Measurements from ENCODE around the gene TRIM65.
"Not testable (repeated sequence)": the region's sequence is repeated elsewhere in the genome, so short reads cannot be mapped to it uniquely, and the experiment has no call there.

TRIM65 gene

DNA sequence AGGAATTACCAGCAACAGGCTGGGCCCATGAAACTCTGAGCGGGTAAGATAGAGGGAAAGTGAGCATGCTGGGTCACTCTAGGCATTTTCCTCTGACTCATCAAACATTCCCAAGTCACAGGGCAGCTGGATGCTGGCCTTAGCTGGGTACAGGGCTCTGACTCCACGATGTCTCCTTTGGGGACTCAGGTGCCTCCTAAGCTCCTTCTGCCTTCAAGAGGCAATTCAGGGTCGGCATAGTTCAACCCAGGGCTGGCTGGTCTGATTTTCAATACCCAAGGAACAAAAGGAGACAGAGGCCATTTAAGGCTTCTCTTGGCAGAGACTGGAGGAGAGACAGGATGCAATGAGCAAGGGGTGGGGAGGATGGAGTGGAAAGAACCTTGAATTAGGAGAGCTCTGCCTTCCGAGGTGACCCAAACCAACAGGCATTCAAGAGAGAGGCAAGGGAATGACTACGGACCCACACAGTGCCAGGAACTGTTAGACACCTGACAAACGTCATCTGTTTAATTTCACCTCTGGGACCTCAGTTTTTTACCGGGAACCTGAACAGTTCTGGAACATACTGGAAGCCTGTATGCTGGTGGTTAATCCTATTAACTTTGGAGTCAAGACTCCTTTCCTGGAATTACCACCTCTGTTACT, 42.5 kb downstream of the TRIM65 start:
- DNase-seq (ENCODE audit: low read depth in 3 of 3, low spot score in 1 of 3): no peak

- DNase-seq (ENCODE audit: low read depth in 3 of 3, low spot score in 1 of 3): no peak
These were observed 43.3 kb downstream of the TRIM65 start for GRCh38 chr17:75853433-75853832.

DNA sequence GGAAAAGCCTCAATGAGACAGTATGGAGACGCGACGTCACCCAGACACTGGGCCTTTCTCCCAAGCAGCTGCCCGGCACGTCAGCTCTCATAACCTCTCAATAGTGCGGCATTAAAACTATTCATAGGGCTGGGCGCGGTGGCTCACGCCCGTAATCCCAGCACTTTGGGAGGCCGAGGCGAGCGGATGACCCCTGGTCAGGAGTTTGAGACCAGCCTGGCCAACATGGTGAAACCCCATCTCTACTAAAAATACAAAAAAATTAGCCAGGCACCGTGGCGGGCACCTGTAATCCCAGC, 45.1 kb downstream of the TRIM65 start:
- not testable (repeated sequence) for DNase-seq (ENCODE audit: low read depth in 3 of 3, low spot score in 1 of 3)

- DNase-seq (ENCODE audit: low read depth in 3 of 3, low spot score in 1 of 3): no peak
These were observed 45.6 kb downstream of the TRIM65 start for GRCh38 chr17:75850928-75851692.

DNA sequence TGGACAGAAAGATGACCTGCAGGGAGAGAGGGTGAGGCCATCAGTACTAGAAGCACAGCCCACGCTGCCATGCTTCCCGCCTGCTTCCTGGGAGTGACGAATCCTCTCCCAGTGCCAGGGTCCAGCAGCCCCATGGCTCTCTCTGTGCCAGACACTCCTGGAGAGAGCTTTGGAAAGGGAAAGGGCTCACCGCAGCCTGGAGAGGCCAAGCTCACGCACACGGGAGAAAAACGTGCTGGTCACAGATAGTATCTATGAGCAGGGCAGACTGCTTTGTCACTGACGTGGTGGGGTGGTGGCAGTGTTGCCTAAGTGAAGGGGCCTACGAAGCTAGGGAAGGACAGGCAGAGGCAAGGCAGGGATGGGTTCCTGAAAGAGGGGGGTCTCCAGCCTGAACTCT, 47.0 kb downstream of the TRIM65 start:
- no peak for DNase-seq (ENCODE audit: low read depth in 3 of 3, low spot score in 1 of 3)

- no peak for DNase-seq (ENCODE audit: low read depth in 3 of 3, low spot score in 1 of 3)
These were observed 47.5 kb downstream of the TRIM65 start for GRCh38 chr17:75849279-75849646.

DNA sequence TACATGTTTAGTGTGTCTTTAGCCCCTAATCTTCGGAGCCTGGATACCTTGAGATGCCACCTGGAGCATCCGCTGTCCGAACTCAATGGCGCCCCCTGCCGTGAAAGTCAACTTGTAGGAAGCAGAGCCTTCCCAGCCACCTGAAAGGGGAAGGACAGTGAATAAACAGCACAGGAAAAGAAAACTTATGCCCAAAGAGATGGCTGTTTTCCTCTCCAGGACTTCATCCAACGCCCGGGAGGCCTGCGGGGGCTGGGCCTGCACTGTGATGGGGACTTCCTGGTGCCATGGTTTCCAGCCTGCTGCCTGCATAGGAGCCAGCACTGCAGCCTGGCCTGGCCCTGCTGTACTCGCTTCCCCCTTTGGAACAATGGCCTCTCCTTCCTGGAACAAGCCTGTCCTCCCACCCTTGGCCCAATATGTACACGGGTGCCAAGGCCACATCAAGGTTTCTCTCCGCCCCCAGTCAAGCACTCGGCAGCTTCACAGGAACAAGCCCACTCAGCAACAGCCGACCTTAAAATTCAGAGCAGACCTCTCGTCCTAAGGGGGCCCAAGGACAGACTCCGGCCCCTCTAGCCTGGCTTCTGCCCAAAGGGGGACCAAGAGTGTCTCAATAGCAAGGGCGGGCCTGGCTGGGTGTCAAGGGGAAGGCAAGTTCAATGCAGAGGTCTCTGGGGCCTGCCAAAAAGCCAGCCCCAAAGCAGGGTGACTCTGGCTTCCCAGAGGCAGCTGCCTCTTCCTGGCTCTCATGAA, 48.0 kb downstream of the TRIM65 start:
- peak; percentile 57 to 82 (median 57) for DNase-seq (ENCODE audit: low read depth in 3 of 3, low spot score in 1 of 3)

DNA sequence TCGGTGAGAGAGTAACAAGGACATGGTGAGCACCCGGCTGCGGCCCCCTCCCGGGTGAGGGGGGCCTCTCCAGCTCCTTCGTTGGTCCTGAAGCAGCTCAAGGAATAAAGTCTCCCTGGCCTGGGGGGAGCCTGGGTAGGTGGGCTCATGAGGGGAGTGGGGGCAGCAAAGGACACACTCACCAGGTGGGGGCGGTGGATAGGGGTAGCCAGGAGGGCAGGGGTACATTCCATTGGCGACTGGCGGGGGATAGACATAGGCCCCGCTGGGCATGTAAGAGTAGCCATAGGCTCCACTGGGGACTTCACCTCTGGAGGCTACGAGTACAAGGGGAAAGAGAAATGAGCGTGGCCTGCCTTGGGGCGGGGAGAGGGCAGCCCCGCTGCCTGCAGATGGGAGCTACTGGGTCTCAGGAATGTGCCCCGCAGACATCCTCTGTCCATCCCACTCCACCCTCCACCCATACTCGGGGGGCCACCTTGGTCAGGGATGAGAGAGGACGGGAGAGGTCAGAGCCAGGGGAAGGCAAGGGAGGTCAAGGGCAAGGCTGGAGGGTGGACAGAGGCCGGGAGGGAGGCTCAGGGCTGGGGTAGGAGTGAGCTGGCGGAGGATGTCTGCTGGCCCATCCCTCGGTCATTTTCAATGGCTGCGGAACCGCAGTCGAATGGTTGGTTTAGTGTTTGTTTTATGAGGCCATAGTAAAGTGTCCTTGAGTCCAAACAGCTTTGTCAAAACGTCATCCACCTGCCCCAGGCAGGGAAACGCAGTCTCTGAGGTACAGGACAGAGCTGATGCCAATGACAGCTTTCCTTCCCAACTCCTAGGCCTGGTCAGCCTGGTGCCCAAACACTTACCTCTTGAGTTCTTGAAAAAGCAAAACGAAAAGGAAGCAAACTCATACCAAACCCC, 48.9 kb downstream of the TRIM65 start:
- DNase-seq (ENCODE audit: low read depth in 3 of 3, low spot score in 1 of 3): no peak

DNA sequence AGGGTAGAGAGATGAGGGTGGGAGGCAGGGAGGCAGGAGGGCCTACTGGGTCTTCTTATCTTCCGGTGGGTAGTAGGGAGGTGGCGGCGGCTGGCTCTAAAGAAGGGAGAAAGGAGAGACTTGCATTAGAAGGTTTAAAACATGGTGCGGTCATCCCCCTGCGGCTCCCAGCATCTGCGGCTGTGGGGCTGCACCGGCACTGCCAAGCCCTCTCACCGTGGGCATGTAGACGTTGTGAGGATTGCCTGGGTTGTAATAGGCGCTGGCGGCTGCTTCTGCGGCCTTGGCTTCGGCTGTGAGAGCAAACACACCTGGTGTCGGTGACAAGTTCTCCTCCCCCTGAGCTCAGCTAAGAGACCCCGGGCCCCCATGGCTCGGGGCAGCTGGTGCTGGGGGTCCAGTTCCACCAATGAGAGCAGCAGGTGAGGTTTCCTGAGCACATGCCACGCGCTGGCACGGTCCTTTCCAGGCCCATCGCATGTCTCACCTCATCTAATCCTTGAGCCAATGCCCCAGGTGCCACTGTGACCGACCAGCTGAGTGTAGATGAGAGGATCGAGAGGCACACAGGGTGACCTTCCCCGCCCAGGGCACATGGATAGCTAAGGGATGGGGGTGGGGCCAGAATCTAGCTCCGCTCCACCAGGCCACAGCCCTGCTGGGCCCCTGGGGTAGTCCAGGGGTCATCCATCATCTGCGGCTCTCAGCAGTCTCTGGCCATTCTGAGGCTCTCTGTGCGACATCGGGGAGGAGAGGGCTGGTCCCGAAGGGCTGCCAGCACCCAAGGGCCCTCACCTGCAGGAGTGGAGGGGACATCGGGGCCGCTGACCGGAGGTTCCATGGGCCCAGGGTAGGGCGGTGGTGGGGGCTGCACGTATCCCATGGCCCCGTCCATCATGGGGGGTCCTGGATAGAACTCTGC, 49.8 kb downstream of the TRIM65 start:
- DNase-seq (ENCODE audit: low read depth in 3 of 3, low spot score in 1 of 3): no peak

DNA sequence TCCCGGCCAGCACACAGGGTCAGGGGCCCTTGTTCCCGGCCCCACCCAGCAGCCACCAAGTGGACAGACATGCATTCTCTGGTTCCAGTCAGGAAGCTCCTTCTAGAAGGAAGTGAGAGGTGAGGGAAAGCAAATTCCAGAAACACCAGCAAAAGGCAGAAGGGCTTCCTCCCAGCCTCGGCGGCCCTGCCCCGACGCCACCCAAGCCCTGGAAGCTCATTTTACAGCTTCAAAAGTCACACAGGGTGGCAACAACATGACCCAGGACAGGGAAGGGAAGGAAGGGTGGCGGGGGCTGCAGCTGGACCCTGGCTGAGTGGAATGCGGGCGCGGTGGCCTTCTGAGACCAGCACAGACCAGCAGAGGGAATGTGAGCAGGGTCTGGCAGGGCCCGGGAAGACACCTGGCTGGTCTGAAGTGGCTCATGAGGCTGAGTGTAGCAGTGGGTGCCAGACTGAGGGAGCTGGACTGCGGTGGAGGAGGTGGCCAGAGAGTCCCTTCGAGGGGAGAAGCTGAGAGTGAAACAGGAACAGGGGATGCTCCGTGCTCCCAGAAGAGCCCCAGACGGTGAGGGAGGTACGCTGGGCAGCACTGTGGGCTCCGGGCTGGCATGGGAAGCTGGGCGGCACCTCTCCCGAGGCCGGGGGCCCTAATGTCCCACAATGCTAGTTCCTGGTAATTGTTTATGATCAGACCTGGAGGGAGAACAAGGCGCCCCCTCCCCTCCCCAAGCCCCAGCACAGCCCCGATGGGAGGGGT, 50.6 kb downstream of the TRIM65 start:
- no peak for DNase-seq (ENCODE audit: low read depth in 3 of 3, low spot score in 1 of 3)

DNA sequence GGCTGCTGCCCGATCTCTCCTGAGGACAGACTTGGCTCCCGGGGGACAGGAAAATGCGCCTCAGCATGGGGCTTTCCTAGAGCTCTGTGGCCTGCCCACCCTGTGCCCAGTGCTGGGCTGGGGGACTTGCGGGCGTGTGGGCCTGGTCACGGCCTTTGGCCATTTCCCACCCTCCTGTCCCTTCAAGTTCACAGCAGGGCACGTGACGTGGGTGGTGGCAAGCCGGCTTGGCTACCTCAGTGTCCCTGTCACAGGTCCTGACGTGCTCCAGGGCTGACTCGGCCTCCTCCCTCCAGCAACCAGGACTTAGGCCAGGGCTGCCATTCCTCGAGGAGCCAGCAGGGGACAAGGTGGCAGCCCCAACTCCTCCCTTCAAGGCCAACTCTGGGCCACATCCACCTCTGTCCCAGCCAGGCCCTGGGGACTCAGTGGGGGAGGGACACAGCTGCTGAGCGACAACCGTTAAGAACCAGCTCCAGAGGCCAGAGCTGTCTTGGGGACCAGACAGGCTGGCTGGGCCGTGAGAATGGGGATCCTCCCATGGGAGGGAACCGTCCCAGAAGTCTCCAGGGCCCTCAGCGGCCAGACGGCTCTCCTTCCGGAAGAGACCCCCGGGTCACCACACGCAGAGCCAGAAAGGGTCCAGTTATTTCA, 51.6 kb downstream of the TRIM65 start:
- peak in 1 of 3 donors; percentile 42 for DNase-seq (ENCODE audit: low read depth in 3 of 3, low spot score in 1 of 3)

- DNase-seq (ENCODE audit: low read depth in 3 of 3, low spot score in 1 of 3): no peak
These were observed 52.2 kb downstream of the TRIM65 start for GRCh38 chr17:75844530-75845057.

DNA sequence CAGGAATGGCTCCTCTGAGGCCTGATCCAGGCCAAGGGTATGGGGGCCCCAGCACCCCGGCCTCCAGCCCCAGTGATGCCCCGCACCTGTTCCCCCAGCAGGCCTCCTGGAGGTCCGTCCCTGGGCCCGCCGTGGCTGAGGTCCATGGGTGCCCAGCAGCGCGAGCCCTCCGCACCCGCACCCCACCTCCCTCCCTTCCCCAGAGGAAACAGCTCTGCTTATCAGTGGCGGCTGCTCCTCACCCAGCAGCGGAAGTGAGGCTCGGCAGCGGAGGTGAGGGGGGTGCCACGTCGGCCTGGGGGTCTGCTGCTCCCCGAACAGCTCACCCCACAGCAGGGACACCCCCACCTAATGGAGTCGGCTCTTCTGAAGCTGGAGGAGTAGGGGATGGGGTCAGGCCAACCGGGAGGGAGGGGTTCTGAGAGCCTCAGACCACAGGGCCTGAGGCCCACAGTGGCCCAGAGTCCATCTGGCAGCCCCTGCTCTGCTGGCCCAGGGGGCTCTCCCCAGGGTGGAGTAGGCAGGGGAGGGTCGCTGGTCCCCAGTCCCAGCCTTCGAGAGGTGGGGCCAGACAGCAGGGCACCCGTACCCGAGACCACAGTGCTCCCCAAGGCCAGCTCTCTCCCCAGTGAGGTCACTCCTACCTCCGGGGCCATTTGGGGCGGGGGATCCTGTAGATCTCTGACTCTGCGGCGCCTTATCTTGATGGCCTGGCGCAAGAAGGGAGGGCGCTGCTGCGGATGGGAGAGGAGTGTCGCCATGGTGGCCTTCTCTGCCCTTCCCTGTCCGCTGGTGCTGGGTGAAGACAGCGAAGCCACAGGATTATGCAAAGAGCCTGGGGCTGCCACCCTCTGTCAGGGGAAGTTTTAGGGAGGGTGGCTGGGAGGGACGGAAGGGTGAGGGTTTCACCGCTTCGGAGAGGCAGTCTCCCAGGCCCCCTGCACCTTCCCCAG, 52.9 kb downstream of the TRIM65 start, which contains the start of gene UNC13D:
UNC13D (minus strand) TSS at position 828 of the 953 bp plus-strand sequence; CDS start at position 761, 67 bp downstream.
- DNase-seq (ENCODE audit: low read depth in 3 of 3, low spot score in 1 of 3): peak in 2 of 3 donors; percentile 38 to 41

- DNase-seq (ENCODE audit: low read depth in 3 of 3, low spot score in 1 of 3): no peak
These were observed 53.7 kb downstream of the TRIM65 start for GRCh38 chr17:75842963-75843576.

GRCh38 chr17:75842411-75842810, 54.3 kb downstream of the TRIM65 start:
- no peak for DNase-seq (ENCODE audit: low read depth in 3 of 3, low spot score in 1 of 3)

GRCh38 chr17:75840799-75841164, 56.0 kb downstream of the TRIM65 start:
- DNase-seq (ENCODE audit: low read depth in 3 of 3, low spot score in 1 of 3): no peak

Data from stimulated activated CD4-positive, alpha-beta T cell treated with anti-CD3 and anti-CD28 coated beads, TNF-alpha, amount 100 ng/mL, for 1 hour (primary cell).